Measurements from ENCODE around the gene ARFIP1. TPM values are rescaled to one million over a fixed set of nuclear protein-coding genes. Genes with fewer than 3 reads are reported as not detected.

Gene ARFIP1
- total RNA-seq, 1 donor from 2014 or later, result 25.6 TPM

DNA sequence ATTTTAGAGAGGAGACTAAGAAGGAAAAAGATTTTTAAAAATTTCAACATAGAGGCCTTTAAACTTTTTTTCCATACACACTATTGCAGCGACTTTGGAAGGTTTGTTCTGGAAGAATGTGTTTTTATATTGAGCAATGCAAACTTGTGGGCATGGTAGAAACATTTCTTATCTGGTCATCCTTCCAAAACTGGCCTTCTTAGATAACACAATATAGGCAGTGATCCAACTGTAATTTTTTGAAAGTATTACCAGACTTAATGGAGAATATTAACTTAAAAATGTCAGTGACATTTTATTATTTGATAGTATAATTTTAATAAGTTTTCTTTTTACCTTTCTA, 182.0 kb downstream of the ARFIP1 start:
- Histone ChIP-seq H3K9ac (ENCODE audit: low read depth in 1 of 3, low read length in 3 of 3) (no peak overlapping the region), H3K4me3 (ENCODE audit: low read length in 3 of 3) (no peak overlapping the region), H3K9me3 (ENCODE audit: control insufficient read depth in 3 of 3, low read length in 3 of 3) (no peaks in the 10 kb centered on the region), H3K36me3 (ENCODE audit: control insufficient read depth in 3 of 3, insufficient read depth in 3 of 3, low read length in 3 of 3) (peaks cover 0 to 9% (median 0%) of the 10 kb centered on the region in 3 donors), H3K27ac (ENCODE audit: low read depth, low read length) (no peak overlapping the region), H3K4me1 (ENCODE audit: control insufficient read depth in 3 of 3, insufficient read depth in 3 of 3, low read length in 3 of 3) (peaks cover 0 to 2% (median 0%) of the 10 kb centered on the region in 3 donors), H3K27me3 (ENCODE audit: control insufficient read depth in 3 of 3, insufficient read depth in 3 of 3, low read length in 3 of 3) (no peaks in the 10 kb centered on the region)

Other genes starting within 250 kb of the ARFIP1 start
- gene FBXW7, start 243.9 kb upstream of the ARFIP1 start, total RNA-seq, result 102 TPM
- gene TMEM154, start 100.0 kb upstream of the ARFIP1 start, total RNA-seq, result 1.0 TPM
- 2.1 TPM for gene TIGD4, start 224 bp upstream of the ARFIP1 start, total RNA-seq
- gene FHDC1, start 156.4 kb downstream of the ARFIP1 start, total RNA-seq, result 3.7 TPM